Stimulated activated CD4-positive, alpha-beta T cell treated with anti-CD3 and anti-CD28 coated beads, TNF-alpha, amount 100 ng/mL, for 4 hours (primary cell): ENCODE data around the gene TCL1B.
"Not testable (repeated sequence)": the region's sequence is repeated elsewhere in the genome, so short reads cannot be mapped to it uniquely, and the experiment has no call there.

Source experiments
- DNase-seq, 3 experiments: peaks; one replicate each; pipeline ENCODE4 v3.0.0-alpha.2; 2020; ENCODE audit warnings: low read depth in 3 of 3

TCL1B gene, protein sequence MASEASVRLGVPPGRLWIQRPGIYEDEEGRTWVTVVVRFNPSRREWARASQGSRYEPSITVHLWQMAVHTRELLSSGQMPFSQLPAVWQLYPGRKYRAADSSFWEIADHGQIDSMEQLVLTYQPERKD

DNA sequence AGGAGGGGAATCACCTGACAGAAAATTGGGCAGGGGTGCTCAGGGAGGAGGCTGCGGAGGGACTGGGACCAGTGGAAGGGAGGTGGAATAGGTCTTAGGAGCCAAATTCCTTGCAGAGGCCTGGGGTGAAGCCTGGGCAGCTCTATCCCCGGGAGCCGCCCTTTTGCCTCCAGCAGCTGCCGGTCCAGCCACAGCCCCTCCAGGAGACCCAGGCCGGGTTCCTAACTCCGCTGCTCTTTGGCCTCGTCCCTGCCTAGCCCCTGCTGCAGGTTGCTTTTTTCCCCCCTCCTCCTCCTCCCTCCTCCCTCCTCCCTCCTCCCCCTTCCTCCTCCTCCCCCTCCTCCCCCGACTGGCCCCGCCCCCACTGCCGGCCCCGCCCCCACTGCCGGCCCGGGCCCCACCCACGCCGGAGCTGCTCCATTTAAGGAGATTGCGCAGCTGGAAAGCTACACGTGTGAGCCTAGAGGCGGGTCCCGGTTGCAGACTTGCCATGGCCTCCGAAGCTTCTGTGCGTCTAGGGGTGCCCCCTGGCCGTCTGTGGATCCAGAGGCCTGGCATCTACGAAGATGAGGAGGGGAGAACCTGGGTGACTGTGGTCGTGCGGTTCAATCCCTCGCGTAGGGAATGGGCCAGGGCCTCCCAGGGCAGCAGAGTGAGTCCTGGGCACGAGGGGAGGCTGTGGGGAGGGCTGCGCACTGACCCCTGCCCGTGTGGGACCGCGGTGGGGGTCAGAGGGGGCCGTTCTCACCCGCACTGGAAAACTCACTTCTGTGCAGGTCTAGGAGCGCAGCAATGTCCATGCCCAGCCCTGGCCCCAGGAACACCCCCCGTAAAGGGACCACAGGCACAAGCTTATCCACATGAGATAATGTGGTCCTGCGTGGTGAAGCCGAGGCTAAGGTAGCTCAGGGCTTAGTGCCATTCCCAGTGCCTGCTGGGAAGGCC, at the start of gene TCL1B:
TSS of gene TCL1B (plus strand) at position 449 of the 945 bp plus-strand sequence. CDS start at position 491, 42 bp downstream.
- DNase-seq = no peak

DNA sequence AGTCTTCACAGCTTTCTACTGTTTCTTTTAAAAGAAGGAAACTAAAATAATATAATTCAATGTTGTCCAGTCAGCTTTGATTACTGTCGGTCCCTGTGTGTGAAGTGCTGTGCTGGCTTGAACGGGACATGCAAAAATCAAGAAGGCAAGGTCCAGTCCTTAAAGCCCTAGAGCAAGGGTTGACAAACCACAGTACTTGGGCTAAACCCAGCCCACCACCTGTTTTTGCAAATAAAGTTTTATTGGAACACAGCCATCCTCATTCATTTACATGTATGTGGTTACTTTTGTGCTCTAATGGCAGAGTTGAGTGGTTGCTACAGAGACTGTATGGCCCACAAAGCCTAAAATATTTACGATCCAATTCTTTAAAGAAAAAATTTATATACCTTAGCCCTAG, 41.2 kb upstream of the TCL1B start:
- no peak for DNase-seq

DNA sequence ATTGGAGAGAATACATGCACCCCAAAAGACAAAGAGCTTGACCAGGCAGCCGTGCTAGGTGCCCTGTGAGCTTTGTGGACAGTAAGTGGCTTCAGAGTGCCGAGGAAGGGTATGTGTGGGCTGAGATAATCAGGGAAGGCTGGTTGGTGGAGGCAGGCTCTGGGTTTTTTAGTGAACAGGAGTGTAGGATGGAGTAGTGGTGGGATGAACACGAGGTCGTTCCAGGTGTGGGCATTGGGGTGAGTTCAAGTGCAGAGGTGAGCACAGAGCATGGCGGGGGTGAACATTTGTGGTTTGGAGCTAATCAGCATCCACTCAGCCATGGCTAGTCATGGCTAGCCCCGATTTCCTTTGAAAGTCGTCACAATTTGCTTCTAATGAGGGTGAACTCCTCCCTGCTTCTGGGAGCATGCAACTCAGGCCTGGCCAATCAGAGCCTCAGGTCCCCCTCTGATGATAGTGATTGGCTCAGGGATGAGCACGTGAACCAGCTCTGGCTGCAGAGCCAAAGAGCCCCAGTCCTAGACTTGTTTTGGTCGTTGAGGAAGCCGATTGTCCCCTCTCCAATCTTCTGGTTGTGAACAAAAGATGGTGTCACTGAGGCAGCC, 40.7 kb upstream of the TCL1B start:
- no peak for DNase-seq

DNA sequence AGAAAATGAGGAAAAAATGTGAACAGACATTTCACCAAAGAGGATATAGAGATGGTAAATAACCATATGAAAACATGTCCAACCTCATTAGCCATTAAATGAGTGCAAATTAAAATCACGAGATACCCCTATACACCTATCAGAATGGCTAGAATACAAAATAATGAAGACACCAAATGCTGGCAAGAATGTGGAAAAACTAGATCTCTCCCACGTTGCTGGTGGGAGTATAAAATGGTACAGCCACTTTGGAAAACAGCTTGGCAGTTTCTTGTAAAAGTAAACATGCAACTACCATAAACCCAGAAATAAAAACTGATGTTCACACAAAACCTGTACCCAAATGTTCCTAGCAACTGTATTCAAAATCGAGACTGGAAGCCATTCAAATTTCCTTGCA, 38.3 kb upstream of the TCL1B start:
- DNase-seq = no peak

DNA sequence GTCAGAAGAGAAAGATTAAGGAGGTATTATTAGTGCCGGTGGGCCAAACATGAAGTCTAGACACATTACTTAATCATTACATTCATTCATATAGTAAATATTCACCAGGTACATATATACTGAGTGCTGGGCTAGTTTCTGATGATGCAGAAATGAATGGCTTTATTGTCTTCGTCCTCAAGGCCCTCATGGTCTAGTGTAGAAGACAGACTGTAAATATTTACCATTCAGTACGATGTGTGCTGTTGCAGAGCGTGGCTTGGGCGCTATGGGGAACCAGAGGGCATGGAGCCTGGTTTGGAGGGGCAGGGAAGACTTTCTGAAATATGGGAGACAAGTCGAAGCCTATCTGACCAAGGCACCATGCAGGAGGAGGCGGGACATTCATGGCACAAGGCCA, 37.0 kb upstream of the TCL1B start:
- no peak for DNase-seq

DNA sequence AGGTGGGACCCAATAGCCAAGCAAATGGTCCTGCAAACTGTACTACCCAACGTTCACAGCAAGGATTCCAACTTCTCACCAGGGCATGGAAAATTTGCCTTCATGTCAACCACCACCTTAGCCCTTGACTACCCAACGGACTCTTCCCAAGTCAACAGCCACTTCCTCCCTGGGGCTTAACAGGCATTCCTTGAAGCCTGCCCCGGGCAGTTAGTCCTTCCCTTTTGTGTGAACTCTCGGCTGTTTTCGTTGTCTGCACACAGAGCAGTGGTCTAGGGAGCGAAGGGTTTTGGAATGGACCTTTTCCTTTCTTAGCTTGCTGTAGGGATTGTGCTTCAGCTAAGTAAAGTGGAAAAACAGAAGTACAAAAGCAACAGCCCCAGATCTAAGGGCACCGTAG, 35.2 kb upstream of the TCL1B start:
- DNase-seq = no peak

DNA sequence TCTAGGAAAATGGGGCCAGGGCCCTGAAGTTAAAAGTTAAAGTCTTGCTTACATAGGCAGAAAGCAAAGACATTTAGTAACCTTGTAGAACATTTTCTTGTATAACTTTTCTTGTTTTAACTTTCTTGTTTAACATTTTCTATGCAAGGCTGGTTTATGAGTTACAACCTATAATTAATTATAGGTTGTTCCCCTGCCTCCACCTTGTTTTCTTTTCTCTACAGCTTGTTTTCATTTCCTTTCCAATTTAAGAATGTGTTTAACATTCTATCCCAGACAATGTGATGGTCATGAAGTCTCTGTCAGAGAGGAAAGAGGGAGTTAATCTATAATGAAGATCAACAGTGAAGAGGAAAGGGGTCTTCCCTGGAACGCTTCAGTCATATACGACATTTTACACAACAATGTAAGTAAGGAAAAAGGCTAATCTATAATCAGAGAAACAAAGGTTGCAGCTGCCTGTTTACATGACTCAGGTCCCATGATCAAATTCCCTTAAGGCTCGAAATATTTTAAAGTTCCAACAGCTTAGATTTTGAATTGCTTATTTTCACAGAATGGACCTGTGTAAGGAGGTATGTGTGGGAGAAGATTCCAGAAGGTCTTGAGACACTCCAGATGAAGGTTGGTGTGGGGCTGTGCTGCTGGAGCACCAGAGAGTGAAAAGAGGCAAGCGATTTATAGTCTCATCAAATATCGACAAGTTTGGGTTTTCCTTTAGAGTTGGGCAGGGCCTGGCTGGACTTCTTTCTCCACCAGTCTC, 34.2 kb upstream of the TCL1B start:
- DNase-seq = no peak

DNA sequence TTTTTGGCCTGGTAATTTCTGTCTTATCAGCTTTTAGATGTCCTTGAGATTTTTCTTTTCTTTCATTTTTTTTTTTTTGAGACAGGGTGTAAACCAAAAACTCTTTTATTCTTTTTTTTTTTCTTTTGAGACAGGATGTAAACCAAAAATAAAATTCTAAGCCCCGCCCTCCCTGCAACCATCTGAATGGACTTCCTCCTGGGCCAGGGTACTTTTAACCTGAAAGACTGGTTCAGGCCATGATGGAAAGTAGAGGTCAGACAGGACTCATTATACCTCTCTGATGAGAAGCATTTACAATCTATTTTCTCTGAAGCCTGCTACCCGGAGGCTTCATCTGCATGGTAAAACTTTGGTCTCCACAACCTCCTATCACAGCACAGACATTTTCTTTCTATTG, 33.5 kb upstream of the TCL1B start:
- DNase-seq = no peak

DNA sequence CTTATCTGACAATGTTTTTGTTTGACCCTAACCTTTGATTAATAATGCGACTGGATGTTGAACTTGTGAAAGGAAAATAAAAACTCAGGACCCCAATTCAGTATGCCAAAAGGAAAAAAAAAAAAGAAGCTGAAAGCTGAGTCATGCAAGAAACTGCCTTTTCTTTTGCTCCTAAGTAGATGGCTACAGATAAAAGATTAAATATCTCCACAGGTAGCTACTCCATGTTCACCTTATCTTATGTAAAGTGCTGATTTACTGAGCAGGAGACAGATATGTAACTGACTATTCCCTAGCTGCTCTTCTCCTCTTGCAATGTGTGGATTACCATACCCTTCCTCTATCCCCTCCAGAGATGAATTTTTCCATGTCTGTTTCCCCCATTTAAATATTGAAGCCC, 30.8 kb upstream of the TCL1B start:
- no peak for DNase-seq

DNA sequence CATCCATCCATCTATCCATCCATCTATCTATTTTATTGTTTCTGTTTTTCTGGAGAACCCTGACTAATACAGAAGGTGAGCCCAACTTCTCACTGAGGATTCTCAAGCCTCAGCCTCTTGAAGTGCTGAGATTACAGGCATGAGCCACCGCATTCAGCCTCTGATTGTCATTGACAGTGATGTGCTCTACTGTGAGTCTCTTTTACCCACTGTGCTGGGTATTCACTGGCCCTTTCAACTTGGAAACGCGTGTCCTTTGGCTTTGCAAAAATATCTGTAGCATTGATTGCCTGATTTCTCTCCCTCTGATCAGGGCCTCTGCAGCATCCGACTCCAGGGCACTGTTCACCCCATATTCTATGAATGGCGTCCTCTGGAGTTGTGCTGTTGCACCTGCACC, 29.6 kb upstream of the TCL1B start:
- no peak for DNase-seq

DNA sequence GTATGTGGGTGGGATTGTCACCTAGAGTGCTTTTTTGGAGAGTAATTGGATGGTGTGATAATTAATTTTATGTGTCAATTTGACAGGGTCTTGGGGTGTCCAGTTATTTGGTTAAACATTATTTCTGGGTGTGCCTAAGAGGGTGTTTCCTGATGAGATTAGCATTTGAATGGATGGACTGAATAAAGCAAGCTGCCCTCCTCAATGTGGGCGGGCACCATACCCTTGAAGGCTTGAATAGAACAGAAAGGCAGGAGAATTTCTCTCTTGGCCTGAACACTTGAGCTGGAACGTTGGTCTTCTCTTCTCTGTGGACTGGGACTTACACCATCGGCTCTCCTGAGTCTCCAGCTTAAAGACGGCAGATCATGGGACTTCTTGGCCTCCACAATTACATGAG, 28.8 kb upstream of the TCL1B start:
- no peak for DNase-seq

DNA sequence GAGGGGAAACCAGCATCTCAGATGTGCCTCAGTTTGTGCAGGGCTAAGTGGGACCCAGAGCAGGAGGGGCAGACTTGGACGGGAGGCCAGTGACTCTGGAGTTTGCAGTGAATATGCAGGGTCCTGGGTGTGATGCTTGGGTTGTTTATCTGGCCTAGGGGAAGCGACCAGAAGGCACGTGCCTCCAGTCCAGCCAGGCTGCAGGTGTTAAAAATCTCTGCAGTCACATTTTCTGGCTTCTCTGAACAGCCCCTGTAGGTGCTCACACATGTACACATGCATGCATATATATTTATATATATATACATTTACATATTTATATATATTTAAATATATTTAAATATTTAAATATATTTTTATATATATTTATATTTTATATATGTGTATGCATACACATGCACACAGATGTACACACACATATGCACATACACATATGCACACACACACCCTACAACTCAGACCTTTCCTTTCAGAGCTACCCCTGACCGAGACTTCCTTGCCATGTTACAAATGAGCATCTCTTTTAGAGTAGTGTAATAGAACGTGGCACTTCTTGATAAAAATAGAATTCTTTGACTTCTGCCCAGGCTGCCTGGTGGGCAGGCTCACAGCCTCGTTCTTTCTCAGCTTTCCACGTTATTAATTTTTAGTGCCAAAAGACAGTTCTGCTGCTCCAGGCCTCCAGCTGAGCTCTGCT, 26.8 kb upstream of the TCL1B start:
- no peak for DNase-seq

DNA sequence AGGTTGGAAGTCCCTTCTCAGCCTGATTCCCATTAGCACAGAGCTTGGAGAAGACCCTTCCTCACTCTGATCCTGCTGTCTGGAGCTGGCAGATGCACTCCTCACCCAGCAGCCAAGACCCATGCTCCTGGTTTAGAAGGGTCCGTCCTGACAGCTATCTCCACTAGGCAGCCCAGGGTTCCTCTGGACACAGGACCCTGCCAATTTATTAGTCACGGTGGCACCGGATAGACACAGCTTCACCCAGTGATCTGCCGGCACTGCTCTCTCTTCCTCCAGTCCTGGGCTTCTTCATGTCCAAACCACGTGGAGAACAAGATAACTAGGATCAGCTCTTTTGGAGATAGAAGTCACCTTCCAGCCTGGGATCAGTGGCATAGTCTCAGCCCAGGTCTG, 26.2 kb upstream of the TCL1B start:
- DNase-seq = no peak

DNA sequence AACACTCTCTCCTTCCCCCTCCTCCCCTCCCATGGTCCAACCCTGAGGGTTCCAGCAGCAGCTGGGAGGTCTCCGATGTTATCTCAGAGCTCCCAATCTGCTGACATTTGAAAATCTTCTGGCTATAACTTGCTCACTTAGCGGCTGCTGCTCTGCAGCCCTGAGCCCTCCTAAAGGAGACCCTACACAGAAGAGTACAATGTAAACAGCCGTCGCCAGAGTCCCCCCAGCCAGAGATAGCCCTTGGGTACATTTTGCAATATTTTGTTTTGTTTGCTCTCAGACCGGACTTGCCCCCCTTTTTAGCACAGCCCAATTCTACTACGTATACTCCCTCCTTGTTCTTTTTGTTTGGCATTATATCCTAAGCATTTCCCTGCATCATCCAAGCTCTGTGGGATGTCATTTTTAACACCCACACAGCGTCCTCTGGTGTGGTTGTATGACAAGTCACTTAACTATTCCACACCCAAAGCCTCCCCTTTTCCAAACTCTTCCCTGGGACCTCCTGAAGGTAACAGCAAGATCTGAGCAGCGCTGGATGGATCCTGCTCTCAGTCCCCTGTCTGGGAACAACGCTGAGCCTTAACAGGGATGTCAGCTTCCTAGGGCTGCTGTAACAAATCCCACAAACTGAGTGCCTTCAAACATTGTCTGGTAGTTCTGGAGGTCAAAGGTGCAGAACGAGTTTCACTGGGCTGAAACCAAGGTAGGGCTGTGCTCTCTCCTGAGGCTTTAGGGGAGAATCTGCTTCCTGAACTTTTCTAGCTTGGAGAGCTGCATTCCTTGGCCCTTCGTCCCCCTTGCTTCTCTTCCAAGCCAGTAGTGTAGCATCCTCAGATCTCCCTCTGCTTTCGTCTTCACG, 25.3 kb upstream of the TCL1B start:
- no peak for DNase-seq

DNA sequence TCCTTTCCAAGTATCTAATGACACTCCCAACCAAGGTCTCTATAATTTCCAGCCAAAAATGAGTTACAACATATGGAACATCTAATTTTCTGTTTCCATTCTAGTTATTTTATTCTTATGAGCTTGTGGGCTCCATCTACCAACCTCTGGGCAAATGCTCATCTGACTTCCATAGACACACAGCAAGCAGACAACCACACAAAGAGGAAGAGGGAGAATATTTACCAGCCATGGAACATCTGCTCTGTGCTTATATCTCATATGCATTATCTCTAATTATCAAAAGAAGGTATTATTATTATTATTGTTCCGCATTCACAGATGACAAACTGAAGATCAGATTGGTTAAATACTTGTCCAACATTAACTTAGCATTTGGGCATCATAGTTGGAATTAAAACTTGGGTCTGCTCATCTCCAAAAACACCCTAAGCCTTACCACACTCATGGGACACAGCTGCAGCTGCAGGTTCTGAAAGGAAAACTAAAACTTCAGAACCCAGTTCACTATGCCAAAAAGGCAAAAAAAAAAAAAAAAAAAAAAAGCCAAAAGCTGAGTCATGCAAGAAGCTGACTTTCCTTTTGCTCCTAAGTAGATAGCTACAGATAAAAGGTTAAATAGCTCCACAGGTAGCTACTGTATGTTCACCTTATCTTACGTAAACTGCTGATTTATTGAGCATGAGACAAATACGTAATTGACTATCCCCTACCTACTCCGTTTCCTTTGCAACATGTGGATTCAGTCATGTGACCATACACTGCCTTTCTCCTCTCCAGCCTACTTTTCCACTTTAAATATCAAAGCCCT, 23.6 kb upstream of the TCL1B start:
- no peak for DNase-seq

DNA sequence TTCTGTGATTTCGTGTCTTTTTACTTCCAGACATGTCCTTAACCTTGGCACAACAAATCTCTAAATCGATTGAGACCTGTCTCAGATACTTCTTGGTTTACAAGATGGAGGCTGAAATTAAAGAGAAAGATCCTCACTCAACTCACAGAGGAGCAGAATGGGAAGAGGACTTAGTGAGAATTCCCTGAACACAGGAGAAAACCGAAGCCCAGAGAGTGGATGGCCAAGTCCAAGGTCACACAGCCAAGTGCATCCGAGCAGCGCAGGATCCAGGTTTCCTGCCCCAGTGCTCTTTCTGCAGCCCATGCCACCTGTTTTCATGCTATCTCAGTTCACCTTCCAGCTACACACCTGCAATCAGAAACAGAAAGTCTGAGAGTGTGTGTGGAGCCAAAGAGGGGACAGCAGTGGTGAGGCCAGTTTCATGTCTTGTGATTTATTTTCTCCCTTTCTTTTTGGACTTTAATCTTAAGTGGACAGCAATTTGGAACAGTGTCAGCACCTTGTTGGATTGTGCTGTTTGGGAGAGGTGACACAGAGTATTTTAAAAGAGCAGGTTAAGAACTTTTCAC, 22.9 kb upstream of the TCL1B start:
- no peak for DNase-seq

DNA sequence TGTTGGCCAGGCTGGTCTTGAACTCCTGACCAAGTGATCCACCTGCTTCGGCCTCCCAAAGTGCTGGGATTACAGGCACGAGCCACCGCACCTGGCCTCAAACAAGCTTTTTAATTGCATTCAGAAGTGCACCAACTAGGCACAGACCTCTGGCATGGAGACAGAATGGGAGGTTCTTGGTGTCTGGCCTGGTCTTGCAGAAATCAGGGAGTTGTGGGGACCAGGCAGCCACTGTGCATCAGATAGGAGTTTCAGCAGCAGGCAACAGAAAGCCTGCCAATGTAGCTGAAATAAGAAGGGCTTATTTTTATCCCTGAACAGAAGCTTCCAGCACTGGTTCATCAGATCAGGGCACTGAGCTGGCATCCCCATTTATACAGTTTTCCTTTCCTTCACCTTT, 22.2 kb upstream of the TCL1B start:
- no peak for DNase-seq

DNA sequence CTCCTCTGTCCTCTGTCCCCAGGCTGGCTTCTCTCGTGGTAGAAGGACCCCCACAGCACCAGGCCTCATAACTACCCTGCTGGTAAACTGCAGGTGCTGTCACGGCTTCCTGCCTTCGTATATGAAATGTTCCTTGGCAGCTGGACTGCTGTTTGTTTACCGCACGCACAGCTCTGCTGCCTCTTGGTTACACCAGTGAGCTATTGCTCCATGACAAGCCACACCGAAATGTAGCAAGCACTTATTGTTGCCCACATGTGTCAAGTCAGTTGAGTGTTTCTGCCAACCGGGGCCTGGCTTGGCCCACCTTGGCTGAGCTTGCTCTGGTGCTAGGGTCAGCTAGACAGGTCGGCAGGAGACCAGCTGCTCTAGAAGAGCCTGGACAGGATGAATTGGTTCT, 21.7 kb upstream of the TCL1B start:
- DNase-seq = no peak

DNA sequence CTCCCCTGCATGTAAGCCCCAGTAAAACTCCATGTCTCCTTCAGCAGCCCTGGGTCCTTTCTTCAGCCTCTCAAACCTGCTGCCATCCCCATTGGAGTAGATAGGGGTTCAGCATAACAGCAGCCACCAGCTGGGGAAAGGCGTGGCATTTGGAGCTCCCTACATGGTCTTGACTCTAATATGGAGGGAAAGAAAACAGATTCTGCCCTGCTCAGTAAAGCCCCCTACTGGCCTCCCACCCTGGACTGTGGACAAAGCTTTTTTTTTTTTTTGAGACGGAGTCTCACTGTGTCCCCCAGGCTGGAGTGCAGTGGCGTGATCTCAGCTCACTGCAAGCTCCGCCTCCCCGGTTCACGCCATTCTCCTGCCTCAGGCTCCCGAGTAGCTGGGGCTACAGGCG, 20.7 kb upstream of the TCL1B start:
- DNase-seq = not testable (repeated sequence)

DNA sequence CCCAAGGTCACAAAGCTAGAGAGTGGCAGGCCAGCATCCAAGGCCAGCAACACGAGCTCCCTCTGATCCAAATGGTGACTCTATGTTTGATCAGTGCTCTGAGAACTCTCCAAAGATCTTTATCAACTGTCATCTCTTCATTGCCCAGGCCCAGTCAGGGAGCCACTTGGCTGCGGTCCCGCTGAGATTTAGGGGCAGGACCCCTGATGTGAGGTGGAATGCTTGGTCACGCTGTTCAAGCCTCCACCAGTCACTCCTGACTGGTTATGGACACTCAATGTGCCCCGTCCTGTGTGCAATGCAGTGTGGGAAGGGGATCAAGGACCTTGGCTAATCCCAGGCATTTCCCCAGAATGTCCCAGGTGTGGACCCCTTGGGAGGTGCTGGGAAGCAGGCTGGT, 19.8 kb upstream of the TCL1B start:
- no peak for DNase-seq
